NCI-H1105 treated with DMSO at 0.1 percent for 48 hours (cell line): Measurements from ENCODE around the gene ZBTB7C.

Experiments
- DNase-seq: peaks from one replicate; lab custom pipeline; 2025; lab: John Stamatoyannopoulos, UW

Gene ZBTB7C

GRCh38 chr18:48390641-48391040, 18.5 kb downstream of the ZBTB7C start:
- DNase-seq = no peak

- DNase-seq = no peak
Observed at GRCh38 chr18:48388478-48388877, 20.7 kb downstream of the ZBTB7C start.

GRCh38 chr18:48387300-48387699, 21.9 kb downstream of the ZBTB7C start:
- no peak for DNase-seq

- no peak for DNase-seq
Observed at GRCh38 chr18:48385596-48385995, 23.6 kb downstream of the ZBTB7C start.

- DNase-seq = no peak
Observed at GRCh38 chr18:48376934-48377333, 32.2 kb downstream of the ZBTB7C start.

- no peak for DNase-seq
Observed at GRCh38 chr18:48376406-48376805, 32.8 kb downstream of the ZBTB7C start.

GRCh38 chr18:48375150-48375800, 33.9 kb downstream of the ZBTB7C start:
- no peak for DNase-seq

- DNase-seq = no peak
Observed at GRCh38 chr18:48374423-48375149, 34.6 kb downstream of the ZBTB7C start.

- DNase-seq = no peak
Observed at GRCh38 chr18:48371854-48372602, 37.2 kb downstream of the ZBTB7C start.

- DNase-seq = no peak
Observed at GRCh38 chr18:48367557-48367956, 41.6 kb downstream of the ZBTB7C start.

- no peak for DNase-seq
Observed at GRCh38 chr18:48365965-48366364, 43.2 kb downstream of the ZBTB7C start.

- no peak for DNase-seq
Observed at GRCh38 chr18:48364146-48364545, 45.0 kb downstream of the ZBTB7C start.

GRCh38 chr18:48363175-48363574, 46.0 kb downstream of the ZBTB7C start:
- no peak for DNase-seq

GRCh38 chr18:48361801-48362200, 47.4 kb downstream of the ZBTB7C start:
- DNase-seq = no peak

GRCh38 chr18:48360376-48361021, 48.7 kb downstream of the ZBTB7C start:
- no peak for DNase-seq

GRCh38 chr18:48359626-48360025, 49.6 kb downstream of the ZBTB7C start:
- DNase-seq = no peak

GRCh38 chr18:48358868-48359267, 50.3 kb downstream of the ZBTB7C start:
- DNase-seq = no peak

GRCh38 chr18:48356909-48357631, 52.1 kb downstream of the ZBTB7C start:
- no peak for DNase-seq

- no peak for DNase-seq
Observed at GRCh38 chr18:48356151-48356745, 52.9 kb downstream of the ZBTB7C start.

GRCh38 chr18:48355276-48356115, 53.7 kb downstream of the ZBTB7C start:
- DNase-seq = no peak
